PFSK-1 (cell line): Measurements from ENCODE around the gene PRH2.

Source experiments
- FOXP2 ChIP-seq: optimal IDR thresholded peaks from 2 replicates; pipeline ENCODE3; 2011; ENCODE audit warnings: borderline replicate concordance, control low read depth, inconsistent platforms; ENCODE audit not compliant: insufficient read depth; ENCODE audit errors: extremely low read length, extremely low read depth
- POLR2AphosphoS5 ChIP-seq: IDR thresholded peaks from 2 replicates; pipeline ENCODE4 v1.6.1; 2012; ENCODE audit warnings: low read depth, mild to moderate bottlenecking, control low read depth, low read length, moderate library complexity
- SIN3A ChIP-seq: IDR thresholded peaks from 2 replicates; pipeline ENCODE4 v1.6.1; 2012; ENCODE audit warnings: mild to moderate bottlenecking, low read length, moderate library complexity, borderline replicate concordance; ENCODE audit not compliant: insufficient read depth
- TAF1 ChIP-seq: IDR thresholded peaks from 2 replicates; pipeline ENCODE4 v1.6.1; 2012; ENCODE audit warnings: low read length, control low read depth, borderline replicate concordance; ENCODE audit not compliant: insufficient read depth

GRCh38 chr12:10901427-10901826 lies 27.6 kb upstream of the PRH2 start:
- TF ChIP-seq POLR2AphosphoS5, result no peak
- TF ChIP-seq FOXP2, result no peak
- TF ChIP-seq TAF1, result no peak
- no peak for TF ChIP-seq SIN3A
